Right lobe of liver (tissue), 6 donors: Measurements from ENCODE around the gene CDH4. TPM values are rescaled to one million over a fixed set of nuclear protein-coding genes. Genes with fewer than 3 reads are reported as not detected.
A peak's percentile ranks its signal among the peaks of the same experiment; 100 is the strongest.

Experiments used
- ATAC-seq, 4 donors: fragments of 200-7000 bp; cut with Tn5 transposase; one replicate each; pipeline ENCODE4 v1.9.1; 2020; ENCODE audit warnings: mild to moderate bottlenecking in 4 of 4, moderate library complexity in 4 of 4
- DNase-seq, 3 donors: peaks; one replicate each; pipeline ENCODE4 v3.0.0-alpha.2; 2020
- H3K27ac ChIP-seq, 3 donors: fragments of 200-600 bp; one replicate each; pipeline ENCODE4 v1.8.0; 2022
- H3K27me3 ChIP-seq, 2 donors: fragments of 200-600 bp; one replicate each; pipeline ENCODE4 v1.8.0; 2022
- H3K36me3 ChIP-seq, 4 donors: fragments of 200-600 bp; sonication (generic) in 1 of 4; one replicate each; pipeline versions ENCODE4 v1.5.1 to v1.8.0; 2017 to 2022; ENCODE audit warnings: control low read depth in 1 of 4
- H3K4me1 ChIP-seq, 4 donors: fragments of 200-600 bp; sonication (generic) in 1 of 4; one replicate each; pipeline versions ENCODE4 v1.5.1 to v1.8.0; 2017 to 2022; ENCODE audit warnings: control low read depth in 1 of 4
- H3K4me3 ChIP-seq, 3 donors: fragments of 200-600 bp; one replicate each; pipeline ENCODE4 v1.8.0; 2022
- H3K9me3 ChIP-seq, 4 donors: fragments of 200-600 bp; sonication (generic) in 1 of 4; one replicate each; pipeline versions ENCODE4 v1.5.1 to v1.8.0; 2017 to 2022; ENCODE audit warnings: control low read depth in 1 of 4
- POLR2A ChIP-seq: fragments of 450-650 bp; IDR thresholded peaks from one replicate; pipeline ENCODE4 v1.6.1; 2017; ENCODE audit warnings: antibody characterized with exemption, mild to moderate bottlenecking
- WGBS: methylation state at CpG from one replicate; pipeline ENCODE4 v1.1.6; 2018; ENCODE audit warnings: low coverage, low lambda C conversion rate; ENCODE audit not compliant: insufficient coverage; ENCODE audit errors: missing lambda C conversion rate; 5-methylcytosine and 5-hydroxymethylcytosine counted together
- intact Hi-C, 2 donors: fragments of 100-400 bp; cut with DNase I; formaldehyde crosslinking; loops; one replicate each; pipeline versions ENCODE4 v1.11.2 to v1.14.1; 2022
- total RNA-seq, 6 experiments: library from RNA; depleted of rRNA in 2 of 6; stranded (reverse); fragments of >200 nt in 2 of 6; fragmentation: NEBNext Ultra II Directional in 3 of 6; extraction: Animal tissue kit (Norgen Biotek cat#: 25700) in 3 of 6; gene quantifications; one replicate each; pipeline versions ENCODE4 v1.1.0 to v1.2.4, GENCODE V29; 2016 to 2023
- TF ChIP-seq, protein P1 (sequence below), 4 donors: fragments of 200-600 bp in 3 of 4; fragments of 450-650 bp in 1 of 4; IDR thresholded peaks; one replicate each; pipeline versions ENCODE4 v1.5.1 to v1.8.0; 2016 to 2022; ENCODE audit warnings: antibody characterized with exemption in 4 of 4, mild to moderate bottlenecking in 2 of 4
- donor health status: DM: no; HTN: yes; CAD: no.
- donor health status: DM: no; HTN: no; CAD: no.
- donor health status: DM: no; HTN: no; CAD: no.
- donor health status: DM: no; HTN: yes; CAD: no.
- donor health status: DM: no; HTN: yes; CAD: no.

CDH4 gene
- total RNA-seq, 6 experiments from 2014 or later: 0.02 to 0.14 (median 0.09) TPM; not detected in 3

GRCh38 chr20:61690993-61691838 lies 439.2 kb downstream of the CDH4 start:
- no peaks in the 10 kb centered on the region for H3K27me3 ChIP-seq
- TF ChIP-seq, protein P1, sequence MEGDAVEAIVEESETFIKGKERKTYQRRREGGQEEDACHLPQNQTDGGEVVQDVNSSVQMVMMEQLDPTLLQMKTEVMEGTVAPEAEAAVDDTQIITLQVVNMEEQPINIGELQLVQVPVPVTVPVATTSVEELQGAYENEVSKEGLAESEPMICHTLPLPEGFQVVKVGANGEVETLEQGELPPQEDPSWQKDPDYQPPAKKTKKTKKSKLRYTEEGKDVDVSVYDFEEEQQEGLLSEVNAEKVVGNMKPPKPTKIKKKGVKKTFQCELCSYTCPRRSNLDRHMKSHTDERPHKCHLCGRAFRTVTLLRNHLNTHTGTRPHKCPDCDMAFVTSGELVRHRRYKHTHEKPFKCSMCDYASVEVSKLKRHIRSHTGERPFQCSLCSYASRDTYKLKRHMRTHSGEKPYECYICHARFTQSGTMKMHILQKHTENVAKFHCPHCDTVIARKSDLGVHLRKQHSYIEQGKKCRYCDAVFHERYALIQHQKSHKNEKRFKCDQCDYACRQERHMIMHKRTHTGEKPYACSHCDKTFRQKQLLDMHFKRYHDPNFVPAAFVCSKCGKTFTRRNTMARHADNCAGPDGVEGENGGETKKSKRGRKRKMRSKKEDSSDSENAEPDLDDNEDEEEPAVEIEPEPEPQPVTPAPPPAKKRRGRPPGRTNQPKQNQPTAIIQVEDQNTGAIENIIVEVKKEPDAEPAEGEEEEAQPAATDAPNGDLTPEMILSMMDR (IDR thresholded peaks at IDR 0.05): no peak
- TF ChIP-seq POLR2A: no peak
- H3K36me3 ChIP-seq: no peaks in the 10 kb centered on the region
- H3K9me3 ChIP-seq: no peaks in the 10 kb centered on the region
- intact Hi-C loops: no loop called here
- ATAC-seq: no peak
- no peak overlapping the region for H3K27ac ChIP-seq
- H3K4me1 ChIP-seq: no peaks in the 10 kb centered on the region
- H3K4me3 ChIP-seq: no peak overlapping the region
- peak in 1 of 3 donors; percentile 19 for DNase-seq
- 57% methylated on average over 9 of the region's 16 CpGs for WGBS

GRCh38 chr20:61691978-61692377 lies 439.9 kb downstream of the CDH4 start:
- ATAC-seq: no peak
- intact Hi-C loops: no loop called here
- DNase-seq: no peak
- TF ChIP-seq, protein P1 (IDR thresholded peaks at IDR 0.05): no peak
- TF ChIP-seq POLR2A: no peak
- Histone ChIP-seq H3K27me3 (no peaks in the 10 kb centered on the region), H3K9me3 (no peaks in the 10 kb centered on the region), H3K4me3 (no peak overlapping the region), H3K27ac (no peak overlapping the region), H3K4me1 (no peaks in the 10 kb centered on the region), H3K36me3 (no peaks in the 10 kb centered on the region)
- WGBS: 90% methylated on average over 1 of the region's 1 CpG

DNA sequence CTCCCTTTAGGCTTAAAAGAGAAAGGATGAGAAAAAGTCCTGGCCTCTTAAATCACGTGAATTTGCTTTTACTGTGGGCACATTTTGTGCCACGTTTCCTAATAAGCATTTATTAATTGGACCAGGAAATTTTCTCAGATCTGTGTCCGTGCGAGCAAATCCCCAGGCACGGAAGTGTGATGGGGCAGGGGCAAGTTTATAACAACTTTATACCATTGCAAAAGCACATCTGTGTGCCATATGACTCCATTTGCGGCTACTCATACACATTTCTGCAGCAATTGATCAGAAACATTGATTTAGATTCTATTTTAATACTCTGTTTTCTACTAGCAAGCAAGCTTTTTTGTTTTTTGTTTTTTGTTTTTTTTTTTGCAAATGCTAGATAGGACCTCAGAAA lies 440.4 kb downstream of the CDH4 start:
- ATAC-seq: no peak
- 49% methylated on average over 6 of the region's 6 CpGs for WGBS
- H3K36me3 ChIP-seq: no peaks in the 10 kb centered on the region
- DNase-seq: no peak
- no peak overlapping the region for H3K4me3 ChIP-seq
- H3K4me1 ChIP-seq: no peaks in the 10 kb centered on the region
- intact Hi-C loops: no loop called here
- TF ChIP-seq, protein P1 (IDR thresholded peaks at IDR 0.05): no peak
- TF ChIP-seq POLR2A: no peak
- no peak overlapping the region for H3K27ac ChIP-seq
- H3K9me3 ChIP-seq: no peaks in the 10 kb centered on the region
- no peaks in the 10 kb centered on the region for H3K27me3 ChIP-seq

DNA sequence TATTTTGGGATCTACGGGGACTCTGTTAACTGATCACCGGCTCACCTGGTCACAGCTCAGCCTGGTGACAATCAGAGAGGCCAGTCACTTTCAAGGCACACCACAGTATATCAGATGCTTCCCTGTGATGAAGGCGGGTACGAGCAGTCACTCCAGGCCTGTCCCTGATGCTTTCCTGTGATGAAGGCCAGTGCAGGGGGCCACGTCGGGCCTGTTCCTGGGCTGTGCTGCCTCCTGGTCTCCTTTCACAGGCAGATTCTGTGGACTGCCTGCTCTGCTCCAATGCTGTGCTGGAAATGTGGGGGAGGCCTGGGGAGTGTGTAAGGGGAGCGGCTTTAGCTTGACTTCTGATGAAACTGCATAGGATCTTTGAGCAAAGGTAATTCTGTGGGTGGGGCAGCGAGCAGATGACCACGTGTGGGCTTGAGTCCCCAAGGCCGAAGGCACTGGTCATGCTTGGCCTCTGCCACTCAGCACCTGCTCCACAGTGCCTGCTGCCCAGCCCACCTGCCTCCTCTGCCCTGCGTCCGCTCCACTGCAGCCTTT lies 441.1 kb downstream of the CDH4 start:
- TF ChIP-seq, protein P1 (IDR thresholded peaks at IDR 0.05): no peak
- no peak for TF ChIP-seq POLR2A
- Histone ChIP-seq H3K27ac (no peak overlapping the region), H3K9me3 (no peaks in the 10 kb centered on the region), H3K36me3 (no peaks in the 10 kb centered on the region), H3K27me3 (no peaks in the 10 kb centered on the region), H3K4me1 (no peaks in the 10 kb centered on the region), H3K4me3 (no peak overlapping the region)
- ATAC-seq (no peak), DNase-seq (peak in 1 of 3 donors; percentile 31)
- intact Hi-C loops: no loop called here
- 34% methylated on average over 3 of the region's 12 CpGs for WGBS
